ENCODE data around the gene PJA2. TPM values are rescaled to one million over a fixed set of nuclear protein-coding genes. Genes with fewer than 3 reads are reported as not detected.
"Not testable (repeated sequence)": the region's sequence is repeated elsewhere in the genome, so short reads cannot be mapped to it uniquely, and the experiment has no call there.

Gene PJA2
- total and polyA plus RNA-seq, 4 donors = 17.5 to 148 (median 61.3) TPM

- no peak for ATAC-seq (ENCODE audit: insufficient read depth, low FRiP score)
- no peaks in the 10 kb centered on the region for H3K27me3 ChIP-seq (ENCODE audit: control insufficient read depth in 3 of 3, insufficient read depth in 3 of 3, low read length in 2 of 3)
- H3K27ac ChIP-seq (ENCODE audit: low read depth in 1 of 2, low read length in 1 of 2) = no peak overlapping the region
- 83 to 85% methylated on average over 3 of the region's 3 CpGs for WGBS, 2 donors
- H3K4me1 ChIP-seq (ENCODE audit: control insufficient read depth in 5 of 5, insufficient read depth in 5 of 5, low read length in 5 of 5) = peaks cover 0 to 2% (median 0%) of the 10 kb centered on the region in 5 donors
- H3K9ac ChIP-seq (ENCODE audit: insufficient read depth in 1 of 2, low read length in 2 of 2) = no peak overlapping the region
- H3K9me3 ChIP-seq (ENCODE audit: control insufficient read depth in 4 of 4, insufficient read depth in 3 of 4, low read length in 3 of 4) = peaks cover 0 to 6% (median 1%) of the 10 kb centered on the region in 4 donors
- DNase-seq = no peak
- TF ChIP-seq CTCF (IDR thresholded peaks at IDR 0.05; ENCODE audit: control extremely low read depth, extremely low read depth) = no peak
- no peak overlapping the region for H3K4me3 ChIP-seq
- no peaks in the 10 kb centered on the region for H3K36me3 ChIP-seq (ENCODE audit: control insufficient read depth in 4 of 4, insufficient read depth in 4 of 4, low read length in 4 of 4)
Observed at GRCh38 chr5:109418712-109419352, 9.1 kb upstream of the PJA2 start.

GRCh38 chr5:109416882-109417281 is 7.1 kb upstream of the PJA2 start:
- Histone ChIP-seq H3K27ac (ENCODE audit: low read depth in 1 of 2, low read length in 1 of 2) (no peak overlapping the region), H3K9ac (ENCODE audit: insufficient read depth in 1 of 2, low read length in 2 of 2) (no peak overlapping the region), H3K4me1 (ENCODE audit: control insufficient read depth in 5 of 5, insufficient read depth in 5 of 5, low read length in 5 of 5) (peaks cover 0 to 11% (median 0%) of the 10 kb centered on the region in 5 donors), H3K36me3 (ENCODE audit: control insufficient read depth in 4 of 4, insufficient read depth in 4 of 4, low read length in 4 of 4) (no peaks in the 10 kb centered on the region), H3K9me3 (ENCODE audit: control insufficient read depth in 4 of 4, insufficient read depth in 3 of 4, low read length in 3 of 4) (peaks cover 0 to 6% (median 1%) of the 10 kb centered on the region in 4 donors), H3K27me3 (ENCODE audit: control insufficient read depth in 3 of 3, insufficient read depth in 3 of 3, low read length in 2 of 3) (no peaks in the 10 kb centered on the region), H3K4me3 (no peak overlapping the region)
- DNase-seq = no peak
- 89 to 92% methylated on average over 2 of the region's 2 CpGs for whole genome bisulfite sequencing, 2 donors
- ATAC-seq (ENCODE audit: insufficient read depth, low FRiP score) = no peak
- no peak for TF ChIP-seq CTCF (IDR thresholded peaks at IDR 0.05; ENCODE audit: control extremely low read depth, extremely low read depth)

- ATAC-seq (ENCODE audit: insufficient read depth, low FRiP score); DNase-seq: not testable (repeated sequence)
- 89% methylated on average over 2 of the region's 2 CpGs for WGBS, 2 donors
Observed at GRCh38 chr5:109413921-109414461, 4.2 kb upstream of the PJA2 start.

GRCh38 chr5:109413458-109413857 is 3.7 kb upstream of the PJA2 start:
- H3K9ac ChIP-seq (ENCODE audit: insufficient read depth in 1 of 2, low read length in 2 of 2) = no peak overlapping the region
- H3K36me3 ChIP-seq (ENCODE audit: control insufficient read depth in 4 of 4, insufficient read depth in 4 of 4, low read length in 4 of 4) = peaks cover 0 to 6% (median 0%) of the 10 kb centered on the region in 4 donors
- H3K9me3 ChIP-seq (ENCODE audit: control insufficient read depth in 4 of 4, insufficient read depth in 3 of 4, low read length in 3 of 4) = peaks cover 0 to 6% (median 1%) of the 10 kb centered on the region in 4 donors
- no peak overlapping the region for H3K4me3 ChIP-seq
- DNase-seq (peak; percentile 37 to 69 (median 64)), ATAC-seq (ENCODE audit: insufficient read depth, low FRiP score) (no peak)
- TF ChIP-seq CTCF (IDR thresholded peaks at IDR 0.05; ENCODE audit: control extremely low read depth, extremely low read depth) = no peak
- H3K27me3 ChIP-seq (ENCODE audit: control insufficient read depth in 3 of 3, insufficient read depth in 3 of 3, low read length in 2 of 3) = no peaks in the 10 kb centered on the region
- H3K4me1 ChIP-seq (ENCODE audit: control insufficient read depth in 5 of 5, insufficient read depth in 5 of 5, low read length in 5 of 5) = peaks cover 0 to 26% (median 3%) of the 10 kb centered on the region in 5 donors
- H3K27ac ChIP-seq (ENCODE audit: low read depth in 1 of 2, low read length in 1 of 2) = no peak overlapping the region

More at GRCh38 chr5:109413921-109414461, 4.2 kb upstream of the PJA2 start:
- not testable (repeated sequence) for H3K36me3 ChIP-seq (ENCODE audit: control insufficient read depth in 4 of 4, insufficient read depth in 4 of 4, low read length in 4 of 4); H3K9ac ChIP-seq (ENCODE audit: insufficient read depth in 1 of 2, low read length in 2 of 2); H3K27ac ChIP-seq (ENCODE audit: low read depth in 1 of 2, low read length in 1 of 2); H3K27me3 ChIP-seq (ENCODE audit: control insufficient read depth in 3 of 3, insufficient read depth in 3 of 3, low read length in 2 of 3); H3K4me3 ChIP-seq; H3K9me3 ChIP-seq (ENCODE audit: control insufficient read depth in 4 of 4, insufficient read depth in 3 of 4, low read length in 3 of 4)
- peaks cover 0 to 24% (median 3%) of the 10 kb centered on the region in 5 donors for H3K4me1 ChIP-seq (ENCODE audit: control insufficient read depth in 5 of 5, insufficient read depth in 5 of 5, low read length in 5 of 5)
